Cardiac fibroblast (primary cell): ENCODE measurements around the gene UGGT2.
"Not testable (repeated sequence)": the region's sequence is repeated elsewhere in the genome, so short reads cannot be mapped to it uniquely, and the experiment has no call there.

Experiments used
- DNase-seq, 2 donors: peaks; one replicate each; pipeline versions ENCODE4 v3.0.0 to v3.0.0-alpha.2; 2010; ENCODE audit warnings: low read depth in 2 of 2
- H3K4me3 ChIP-seq, 2 donors: replicated peaks in 1 of 2; 1 replicate in 1 of 2; 2 replicates in 1 of 2; pipeline ENCODE4 v1.5.1; 2011; ENCODE audit warnings: low read depth in 2 of 2, low read length in 2 of 2, mild to moderate bottlenecking in 2 of 2, moderate library complexity in 1 of 2
- CTCF ChIP-seq: IDR thresholded peaks from one replicate; pipeline ENCODE4 v1.5.1; 2011; ENCODE audit warnings: low read depth, mild to moderate bottlenecking, low read length, inconsistent platforms

UGGT2 gene

GRCh38 chr13:96003304-96003703, 49.9 kb downstream of the UGGT2 start:
- peak; percentile 29 to 53 for DNase-seq
- peak; percentile 17 for TF ChIP-seq CTCF

GRCh38 chr13:96002322-96003131, 50.7 kb downstream of the UGGT2 start:
- H3K4me3 ChIP-seq = no peak overlapping the region
- no peak for TF ChIP-seq CTCF
- DNase-seq = no peak

More at GRCh38 chr13:96003304-96003703, 49.9 kb downstream of the UGGT2 start:
- H3K4me3 ChIP-seq = no peak overlapping the region

GRCh38 chr13:96000069-96000468, 53.1 kb downstream of the UGGT2 start:
- no peak for DNase-seq
- no peak overlapping the region for H3K4me3 ChIP-seq
- TF ChIP-seq CTCF = no peak

DNA sequence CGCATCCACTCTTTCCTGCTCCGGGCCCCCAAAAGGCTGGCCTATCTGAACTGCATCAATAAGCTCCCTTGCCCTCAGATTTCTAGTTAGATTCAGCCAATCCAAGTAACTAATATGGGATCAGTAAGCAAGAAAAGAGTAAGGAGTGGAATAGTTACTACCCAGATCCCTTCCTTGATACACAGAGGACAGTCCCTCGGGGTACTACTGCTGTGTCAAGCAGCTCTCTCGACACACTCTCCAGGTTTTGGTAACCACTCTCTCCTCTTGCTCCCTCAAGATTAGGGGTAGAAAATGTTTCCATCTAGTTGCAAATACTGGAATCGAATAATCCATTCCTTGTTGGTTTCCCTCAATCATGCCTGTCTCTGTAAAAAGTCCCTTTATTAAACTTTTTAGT, 65.4 kb downstream of the UGGT2 start:
- DNase-seq = no peak
- no peak overlapping the region for H3K4me3 ChIP-seq
- no peak for TF ChIP-seq CTCF

GRCh38 chr13:95982144-95982543, 71.1 kb downstream of the UGGT2 start:
- no peak overlapping the region for H3K4me3 ChIP-seq
- no peak for TF ChIP-seq CTCF
- no peak for DNase-seq

DNA sequence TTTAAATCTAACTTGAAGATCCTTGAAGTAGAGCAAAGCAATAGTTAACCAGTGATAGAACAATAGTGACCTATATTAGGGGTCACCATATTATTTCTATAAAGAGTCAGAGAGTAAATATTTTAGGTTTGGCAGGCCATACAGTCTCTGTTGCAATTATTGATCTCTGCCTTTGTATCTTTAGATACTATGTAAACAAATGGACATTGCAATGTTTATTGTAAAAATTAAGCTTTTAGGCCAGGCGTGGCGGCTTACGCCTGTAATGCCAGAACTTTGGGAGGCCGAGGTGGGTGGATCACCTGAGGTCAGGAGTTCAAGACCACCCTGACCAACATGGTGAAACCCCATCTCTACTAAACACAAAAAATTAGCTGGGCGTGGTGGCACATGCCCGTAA, 80.5 kb downstream of the UGGT2 start:
- DNase-seq, H3K4me3 ChIP-seq: not testable (repeated sequence)

GRCh38 chr13:95970878-95971277, 82.3 kb downstream of the UGGT2 start:
- TF ChIP-seq CTCF = no peak
- no peak for DNase-seq
- no peak overlapping the region for H3K4me3 ChIP-seq
